ENCODE results near the gene POLR3A.

GRCh38 chr10:77993620-77994019 lies 35.7 kb downstream of the POLR3A start:
- TF ChIP-seq CTCF (IDR thresholded peaks at IDR 0.05), result no peak
- no peak for TF ChIP-seq EP300 (IDR thresholded peaks at IDR 0.05)
- TF ChIP-seq POLR2A (IDR thresholded peaks at IDR 0.05), result no peak
